Measurements from ENCODE around the gene TTC39C.
A peak's percentile ranks its signal among the peaks of the same experiment; 100 is the strongest.

Gene TTC39C

DNA sequence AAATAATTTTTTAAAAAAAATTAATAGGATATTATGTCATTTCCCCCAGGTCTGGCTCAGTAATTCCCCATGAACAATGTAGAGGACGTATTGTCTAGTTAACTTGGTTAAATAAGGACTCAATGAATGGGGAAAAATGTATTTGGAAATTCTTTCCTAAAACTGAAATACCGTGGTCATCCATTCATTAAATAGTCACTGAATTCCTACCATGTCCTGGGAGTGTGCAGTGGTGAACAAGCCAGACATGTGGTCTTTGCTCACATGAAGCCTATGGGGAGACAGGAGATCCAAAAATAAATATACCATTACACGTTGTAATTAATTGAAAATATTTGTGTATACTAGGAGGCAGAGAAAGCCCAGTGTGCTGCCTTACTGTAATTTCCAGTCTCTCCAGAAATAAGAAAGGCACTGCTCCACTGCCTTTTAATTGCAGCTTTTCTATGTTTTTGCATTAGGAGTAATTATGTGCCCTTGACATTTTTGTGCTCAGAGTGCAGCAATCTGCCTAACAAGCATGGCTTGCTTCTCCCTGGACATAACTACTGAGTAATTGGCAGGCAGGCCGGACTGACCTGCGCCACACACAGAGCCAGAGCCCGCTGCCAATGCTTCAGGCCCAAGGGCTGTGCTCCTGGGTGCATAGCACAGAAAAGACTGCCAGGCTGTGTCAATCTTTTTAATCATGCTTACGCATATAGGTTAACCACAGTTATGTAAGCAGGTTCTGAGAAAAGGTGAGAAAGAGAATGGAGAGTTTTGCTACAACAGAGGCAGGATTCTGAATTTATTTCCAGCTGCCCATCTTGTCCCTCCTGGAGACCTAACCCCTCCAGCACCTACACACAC lies 22.2 kb upstream of the TTC39C start:
- DNase-seq (ENCODE audit: low spot score), result no peak

DNA sequence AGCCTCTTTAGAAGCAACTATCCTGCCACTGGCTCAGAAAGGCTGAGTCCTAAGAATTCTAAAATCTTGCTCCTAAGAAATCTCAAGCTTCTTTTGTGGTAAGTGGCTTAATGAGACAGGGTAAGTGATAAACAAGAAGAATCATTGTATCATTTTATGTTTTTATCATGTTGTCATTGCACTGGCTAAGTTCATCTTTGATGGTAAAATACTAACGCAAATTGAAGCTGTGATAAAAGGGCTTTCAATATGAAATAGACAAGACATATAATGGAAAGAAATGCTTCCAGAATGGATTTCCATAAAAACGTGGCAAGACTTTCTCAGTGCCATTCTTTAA lies 21.6 kb upstream of the TTC39C start:
- DNase-seq (ENCODE audit: low spot score), result no peak

GRCh38 chr18:23994361-23994902 lies 20.1 kb upstream of the TTC39C start:
- DNase-seq (ENCODE audit: low spot score), result peak; percentile 46

GRCh38 chr18:23995180-23995579 lies 19.4 kb upstream of the TTC39C start:
- DNase-seq (ENCODE audit: low spot score), result no peak

- DNase-seq (ENCODE audit: low spot score), result no peak
These were observed 16.5 kb upstream of the TTC39C start for GRCh38 chr18:23998018-23998417.

GRCh38 chr18:23998820-23999219 lies 15.7 kb upstream of the TTC39C start:
- no peak for DNase-seq (ENCODE audit: low spot score)

- DNase-seq (ENCODE audit: low spot score), result no peak
These were observed 13.7 kb upstream of the TTC39C start for GRCh38 chr18:24000613-24001490.

DNA sequence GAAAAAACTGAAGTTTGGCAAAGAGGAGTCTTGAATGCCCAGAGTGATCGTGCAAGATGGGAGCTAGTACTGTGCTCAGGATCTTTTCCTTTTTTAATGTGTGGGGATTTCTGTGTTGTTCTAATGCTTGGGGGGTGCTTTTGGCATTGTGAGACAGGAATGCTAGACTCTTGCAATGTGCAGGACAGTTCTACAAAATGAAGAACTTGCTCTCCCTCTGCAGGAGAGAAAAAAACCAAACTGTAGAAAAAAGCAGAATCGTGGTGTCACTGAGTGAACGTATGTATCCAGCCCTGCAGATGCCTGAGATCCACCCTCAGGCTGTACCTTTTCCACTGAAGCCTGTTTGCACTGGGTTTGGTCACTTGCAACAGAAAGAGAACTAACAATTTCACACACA lies 12.1 kb upstream of the TTC39C start:
- no peak for DNase-seq (ENCODE audit: low spot score)

DNA sequence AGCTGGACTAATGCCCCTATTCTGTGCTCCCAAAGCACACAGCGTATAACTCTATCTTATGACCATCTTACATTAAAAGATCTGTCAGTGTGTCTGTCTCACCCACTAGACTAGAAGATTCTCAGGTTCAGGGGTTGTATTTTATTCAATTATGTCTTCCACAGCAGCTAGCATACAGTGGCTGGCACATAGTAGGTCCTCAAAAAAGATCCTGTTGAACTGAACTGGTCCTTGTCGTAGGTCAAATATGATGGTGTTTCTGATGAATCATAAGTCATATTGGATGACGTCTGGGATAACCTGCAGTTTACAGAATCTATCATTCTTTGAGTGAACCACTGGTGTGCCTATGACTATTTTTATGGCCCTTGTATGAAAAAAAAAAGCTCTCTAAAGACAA lies 11.3 kb upstream of the TTC39C start:
- no peak for DNase-seq (ENCODE audit: low spot score)

DNA sequence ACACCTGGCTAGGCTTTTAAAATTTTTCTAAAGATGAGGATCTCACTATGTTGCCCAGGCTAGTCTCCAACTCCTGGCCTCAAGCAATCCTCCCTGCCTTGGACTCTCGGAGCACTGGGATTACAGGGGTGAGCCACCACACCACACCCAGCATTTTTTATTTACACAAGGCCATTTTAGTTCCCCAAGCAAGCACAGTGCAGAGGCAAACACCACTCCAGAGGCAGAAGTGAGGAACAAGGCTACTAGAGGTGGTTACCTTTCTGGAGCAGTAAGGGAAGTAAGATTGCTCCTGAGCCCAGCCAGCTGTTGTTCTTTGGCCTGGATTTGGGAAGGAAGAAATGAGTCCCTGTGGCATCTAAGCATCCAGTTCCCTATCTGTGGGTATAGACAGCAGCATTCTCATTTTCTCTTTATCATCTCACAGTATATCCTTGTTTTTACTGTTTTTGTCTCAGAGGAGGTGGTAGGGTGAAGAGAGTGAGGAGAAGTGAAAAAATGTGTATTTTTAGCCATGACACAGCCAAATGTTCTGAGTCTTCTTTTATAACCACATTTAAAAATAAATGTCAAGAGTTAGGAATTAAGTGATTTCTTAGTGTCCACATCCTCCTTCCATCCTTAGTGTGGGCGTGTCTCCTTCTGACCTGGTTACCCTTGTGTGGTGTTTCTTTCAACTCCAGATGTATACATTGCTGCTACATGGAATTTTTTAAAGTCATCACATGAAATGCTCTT lies 10.5 kb upstream of the TTC39C start:
- DNase-seq (ENCODE audit: low spot score), result peak; percentile 49

DNA sequence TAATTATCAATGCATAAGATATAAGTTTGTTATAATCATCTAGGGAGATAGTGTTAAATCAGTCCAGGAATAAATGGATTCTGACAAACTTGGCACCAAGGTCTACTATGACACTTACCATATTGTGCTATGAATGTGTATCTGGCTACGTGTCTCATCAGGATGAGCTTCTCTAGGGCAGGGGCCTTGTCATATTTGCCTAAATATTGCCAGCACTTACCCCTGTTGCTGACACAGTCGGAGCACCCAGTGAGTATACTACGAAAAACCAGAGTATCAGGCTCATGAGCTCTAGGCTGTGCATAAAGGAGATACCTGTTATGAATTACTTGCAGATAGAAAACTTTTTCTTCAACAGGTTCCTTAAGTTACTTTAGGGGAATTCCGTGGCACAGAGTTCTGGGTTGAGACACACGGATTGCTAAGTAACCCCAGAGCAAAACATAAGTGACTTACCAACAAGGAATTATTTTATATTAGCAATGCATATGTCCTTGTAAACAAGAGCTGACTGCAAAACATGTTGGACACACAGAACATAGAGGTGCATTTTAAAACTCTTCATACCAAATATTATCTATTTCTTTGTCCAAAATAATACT lies 7.7 kb upstream of the TTC39C start:
- no peak for DNase-seq (ENCODE audit: low spot score)

- no peak for DNase-seq (ENCODE audit: low spot score)
These were observed 5.3 kb upstream of the TTC39C start for GRCh38 chr18:24009246-24009645.

DNA sequence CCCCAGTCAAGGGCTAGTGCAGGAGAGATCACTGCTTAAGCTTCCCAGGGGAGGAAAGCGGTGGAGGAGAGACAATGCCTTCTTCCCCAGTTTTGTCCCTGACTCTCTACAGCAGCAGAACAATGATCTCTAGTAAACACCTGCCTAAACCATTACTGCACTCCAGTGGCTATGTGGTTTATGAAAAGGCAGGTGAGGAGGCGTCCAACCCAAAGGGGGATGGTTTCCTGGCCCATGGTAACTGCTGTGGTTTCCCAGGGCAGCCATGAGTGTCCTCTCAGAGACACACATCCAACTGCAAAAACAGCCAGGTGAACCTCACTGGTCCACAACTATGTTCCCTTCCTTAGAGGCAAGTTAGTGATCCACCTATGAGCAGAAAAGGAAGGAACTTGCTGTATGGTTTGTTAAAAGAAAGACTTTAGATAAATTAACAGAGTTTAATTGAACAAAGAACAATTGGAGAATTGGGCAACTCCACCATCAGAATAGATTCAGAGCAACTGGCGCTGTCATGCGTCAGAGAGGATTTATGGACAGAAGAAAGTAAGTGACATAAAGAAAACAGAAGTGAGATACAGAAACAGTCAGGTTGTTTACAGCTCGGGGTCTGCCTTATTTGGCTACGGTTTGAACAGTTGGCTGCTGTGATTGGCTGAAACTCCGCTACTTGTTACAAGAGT lies 4.8 kb upstream of the TTC39C start:
- DNase-seq (ENCODE audit: low spot score), result no peak

DNA sequence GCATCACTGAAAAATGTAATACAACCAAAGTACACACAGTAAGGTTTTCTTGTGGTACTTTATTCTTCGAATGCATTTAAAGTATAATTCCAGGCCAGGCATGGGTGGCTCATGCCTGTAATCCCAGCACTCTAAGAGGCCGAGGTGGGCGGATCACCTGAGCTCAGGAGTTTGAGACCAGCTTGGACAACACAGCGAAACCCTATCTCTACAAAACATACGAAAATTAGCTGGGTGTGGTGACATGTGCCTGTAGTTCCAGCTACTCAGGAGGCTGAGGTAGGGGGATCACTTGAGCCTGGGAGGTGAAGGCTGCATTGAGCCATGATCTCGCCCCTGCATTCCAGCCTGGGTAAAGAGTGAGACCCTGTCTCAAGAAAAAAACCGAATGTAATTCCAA lies 3.9 kb upstream of the TTC39C start:
- no peak for DNase-seq (ENCODE audit: low spot score)

DNA sequence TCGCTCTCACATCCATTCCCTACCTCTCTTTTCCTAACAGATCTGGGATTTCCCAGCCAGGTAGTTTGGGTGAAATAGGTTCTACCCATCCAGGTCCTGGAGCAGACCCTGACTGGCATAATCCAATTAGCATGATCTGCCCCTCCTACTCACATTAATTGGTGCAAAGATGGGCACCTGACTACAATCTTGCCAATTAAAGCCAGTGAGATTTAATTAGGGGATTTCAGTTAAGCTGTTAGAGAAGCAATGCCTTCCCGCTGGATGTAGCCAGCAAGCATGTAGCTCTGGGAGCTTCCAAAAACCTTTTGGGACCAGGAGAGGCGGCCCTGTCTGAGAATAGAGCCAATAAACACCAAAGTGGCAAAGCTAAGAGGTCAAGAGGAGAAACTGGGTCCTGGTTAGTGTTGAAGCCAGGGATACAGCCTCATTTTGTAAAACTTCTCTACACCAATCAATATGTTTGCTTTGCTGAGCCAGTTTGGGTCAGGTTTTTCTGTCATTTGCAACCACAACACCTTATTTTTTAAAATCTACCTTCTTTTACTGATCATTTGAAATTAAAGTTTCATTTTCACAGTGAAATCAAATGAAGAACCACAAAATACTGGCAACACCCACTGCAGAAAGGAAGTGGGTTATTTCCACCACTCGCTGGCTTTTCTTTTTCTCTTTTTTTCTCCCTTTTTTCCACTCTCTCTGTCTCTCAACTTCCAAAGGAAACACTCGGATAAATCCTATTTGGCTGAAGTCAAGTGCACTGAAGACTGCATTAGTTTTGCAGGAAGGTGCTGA lies 3.2 kb upstream of the TTC39C start:
- DNase-seq (ENCODE audit: low spot score), result no peak

DNA sequence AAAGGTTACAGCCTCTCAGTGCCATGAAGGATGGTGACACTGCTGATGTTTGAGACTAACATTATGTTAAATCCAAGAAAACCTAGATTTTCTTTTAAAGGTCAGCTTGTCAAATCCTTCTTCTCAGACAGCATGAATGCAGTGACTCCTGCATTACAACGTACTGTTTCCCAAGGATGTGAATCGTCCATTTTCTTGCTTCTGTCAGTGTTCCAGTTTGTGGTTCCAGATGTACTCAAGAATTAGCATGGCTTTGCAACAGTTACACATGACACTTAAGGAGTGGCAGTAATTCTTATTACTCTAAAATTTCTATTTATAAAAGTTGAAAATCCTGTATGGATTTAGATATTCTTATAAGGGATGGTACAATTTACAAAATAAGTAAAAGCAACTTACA lies 1.5 kb upstream of the TTC39C start:
- no peak for DNase-seq (ENCODE audit: low spot score)

GRCh38 chr18:24014986-24015638 lies 558 bp downstream of the TTC39C start:
- peak; percentile 76 for DNase-seq (ENCODE audit: low spot score)

GRCh38 chr18:24015639-24016631 lies 1.4 kb downstream of the TTC39C start:
- no peak for DNase-seq (ENCODE audit: low spot score)

- no peak for DNase-seq (ENCODE audit: low spot score)
These were observed 2.1 kb downstream of the TTC39C start for GRCh38 chr18:24016643-24017042.

Measured in hepatic stellate cell (primary cell).